GM15510 (cell line): ENCODE data around the gene GPD2.

ENCODE experiments used
- POLR2A ChIP-seq: IDR thresholded peaks from 3 replicates; pipeline ENCODE4 v1.6.1; 2011; ENCODE audit warnings: borderline replicate concordance; ENCODE audit not compliant: insufficient read length; ENCODE audit errors: extremely low read depth

The GPD2 gene

GRCh38 chr2:156435718-156436496 lies at the start of gene GPD2:
GPD2 (plus strand) TSS chr2:156436379; CDS start chr2:156476106, 39,727 bp downstream.
- peak; percentile 69 for TF ChIP-seq POLR2A

- no peak for TF ChIP-seq POLR2A
These were observed 42.0 kb upstream of the GPD2 start for GRCh38 chr2:156394033-156394741.

- no peak for TF ChIP-seq POLR2A
These were observed 40.1 kb upstream of the GPD2 start for GRCh38 chr2:156396126-156396525.

GRCh38 chr2:156397229-156397628 lies 39.0 kb upstream of the GPD2 start:
- no peak for TF ChIP-seq POLR2A

GRCh38 chr2:156398176-156398575 lies 38.0 kb upstream of the GPD2 start:
- no peak for TF ChIP-seq POLR2A

- TF ChIP-seq POLR2A: no peak
These were observed 36.8 kb upstream of the GPD2 start for GRCh38 chr2:156399224-156399949.

GRCh38 chr2:156399950-156400705 lies 36.1 kb upstream of the GPD2 start:
- TF ChIP-seq POLR2A: no peak

GRCh38 chr2:156400706-156401678 lies 35.2 kb upstream of the GPD2 start:
- TF ChIP-seq POLR2A: no peak

- TF ChIP-seq POLR2A: no peak
These were observed 34.3 kb upstream of the GPD2 start for GRCh38 chr2:156401861-156402260.

GRCh38 chr2:156405586-156405985 lies 30.6 kb upstream of the GPD2 start:
- no peak for TF ChIP-seq POLR2A

- TF ChIP-seq POLR2A: no peak
These were observed 24.3 kb upstream of the GPD2 start for GRCh38 chr2:156411835-156412234.

- no peak for TF ChIP-seq POLR2A
These were observed 14.3 kb upstream of the GPD2 start for GRCh38 chr2:156421851-156422250.

- TF ChIP-seq POLR2A: no peak
These were observed 12.4 kb upstream of the GPD2 start for GRCh38 chr2:156423674-156424282.
